GM12878 (cell line): ENCODE data around the gene PROM1. TPM values are rescaled to one million over a fixed set of nuclear protein-coding genes. Genes with fewer than 3 reads are reported as not detected.

Experiments
- ATAC-seq: fragments of 200-7000 bp; cut with Tn5 transposase; 3 replicates; pipeline ENCODE4 v1.9.1; 2020; ENCODE audit warnings: mild to moderate bottlenecking, moderate library complexity
- BruUV-seq: library from RNA; stranded (reverse); fragments of 400-500 nt; replicated peaks from 2 replicates; lab custom pipeline; 2021; lab: Mats Ljungman, UMichigan
- CTCF ChIA-PET: fragments of 300-600 bp; sonication (Branson Sonifier 250); formaldehyde crosslinking; extraction: SDS; loops from one replicate; lab custom pipeline; 2021; ENCODE audit warnings: inconsistent platforms; lab: Yijun Ruan, JAX
- POLR2A ChIA-PET: fragments of 350-600 bp; formaldehyde crosslinking; extraction: SDS; loops from one replicate; lab custom pipeline; 2021; ENCODE audit warnings: inconsistent platforms; lab: Charles Lee
- RAD21 ChIA-PET: fragments of 300-600 bp; sonication (Branson Sonifier 250); formaldehyde crosslinking; loops from one replicate; lab custom pipeline; 2023; ENCODE audit warnings: antibody characterized with exemption; ENCODE audit not compliant: unreplicated experiment; lab: Charles Lee
- SMC1A ChIA-PET: fragments of 300-600 bp; sonication (Branson Sonifier 250); formaldehyde crosslinking; loops from one replicate; lab custom pipeline; 2023; ENCODE audit not compliant: unreplicated experiment, uncharacterized antibody; lab: Charles Lee
- DNase-seq: peaks from one replicate; pipeline ENCODE4 v3.0.0-alpha.2; 2011; ENCODE audit warnings: low read depth, low spot score
- FAIRE-seq: peaks from 3 replicates; lab custom pipeline; 2011; peaks lifted over from hg19 to GRCh38; lab: Jason Lieb, UNC
- H2AFZ ChIP-seq: 2 replicates; pipeline ENCODE4 v1.6.0; 2011; ENCODE audit warnings: low read depth, low read length, control low read depth; ENCODE audit not compliant: control insufficient read depth
- H3K27ac ChIP-seq: 2 replicates; pipeline ENCODE4 v1.5.1; 2011; ENCODE audit warnings: control low read depth; ENCODE audit not compliant: control insufficient read depth, insufficient read depth
- H3K27me3 ChIP-seq, 2 experiments: replicated peaks in 1 of 2; 2 replicates each; pipeline versions ENCODE4 v1.6.0 to v1.6.1; 2011; ENCODE audit warnings: low read length in 1 of 2; ENCODE audit not compliant: control insufficient read depth in 2 of 2, insufficient read depth in 2 of 2
- H3K36me3 ChIP-seq, 2 experiments: 2 replicates each; pipeline ENCODE4 v1.5.1; 2011; ENCODE audit warnings: low read length in 1 of 2; ENCODE audit not compliant: control insufficient read depth in 2 of 2, insufficient read depth in 2 of 2
- H3K4me1 ChIP-seq: 2 replicates; pipeline ENCODE4 v1.6.1; 2011; ENCODE audit warnings: mild to moderate bottlenecking, low read length, moderate library complexity, mixed read lengths; ENCODE audit not compliant: control insufficient read depth, insufficient read depth
- H3K4me2 ChIP-seq: 2 replicates; pipeline ENCODE4 v1.6.0; 2011; ENCODE audit warnings: control low read depth; ENCODE audit not compliant: control insufficient read depth, insufficient read depth
- H3K4me3 ChIP-seq: fragments of 200-600 bp; sonication (generic); 2 replicates; pipeline ENCODE4 v1.5.1; 2016
- H3K79me2 ChIP-seq: 2 replicates; pipeline ENCODE4 v1.6.0; 2011; ENCODE audit warnings: low read length; ENCODE audit not compliant: control insufficient read depth, insufficient read depth
- H3K9ac ChIP-seq: 2 replicates; pipeline ENCODE4 v1.8.0; 2011; ENCODE audit warnings: low read length, control low read depth, mixed read lengths; ENCODE audit not compliant: control insufficient read depth, insufficient read depth
- H3K9me3 ChIP-seq: replicated peaks from 3 replicates; pipeline ENCODE4 v1.5.1; 2011; ENCODE audit warnings: mild to moderate bottlenecking, low read length; ENCODE audit not compliant: control insufficient read depth, insufficient read depth
- H4K20me1 ChIP-seq: 2 replicates; pipeline ENCODE4 v1.6.0; 2011; ENCODE audit not compliant: control insufficient read depth, insufficient read depth
- CBX3 ChIP-seq: fragments of 200-600 bp; sonication (generic); IDR thresholded peaks from 2 replicates; pipeline ENCODE4 v1.6.1; 2016; ENCODE audit warnings: low read depth, borderline replicate concordance
- EP300 ChIP-seq, 2 experiments: fragments of 150-350 bp in 1 of 2; IDR thresholded peaks; 2 replicates each; pipeline ENCODE4 v1.6.1; 2011 to 2012; ENCODE audit warnings: low read depth in 2 of 2, low read length in 2 of 2, borderline replicate concordance in 1 of 2, improper control_type of control experiment in 1 of 2, inconsistent platforms in 1 of 2; ENCODE audit not compliant: control insufficient read depth in 1 of 2
- ESRRA ChIP-seq: IDR thresholded peaks from 2 replicates; pipeline ENCODE4 v1.6.1; 2012; ENCODE audit warnings: mild to moderate bottlenecking, low read length, improper control_type of control experiment
- HDGF ChIP-seq: fragments of 450-650 bp; IDR thresholded peaks from 2 replicates; pipeline ENCODE4 v1.6.1; 2016; ENCODE audit warnings: antibody characterized with exemption
- IRF3 ChIP-seq: fragments of 450-650 bp; IDR thresholded peaks from 2 replicates; pipeline ENCODE4 v1.6.1; 2014; ENCODE audit warnings: mild to moderate bottlenecking
- MAX ChIP-seq: IDR thresholded peaks from 2 replicates; pipeline ENCODE4 v1.6.1; 2012; ENCODE audit warnings: low read depth, low read length, improper control_type of control experiment
- MTA2 ChIP-seq: fragments of 450-650 bp; IDR thresholded peaks from 2 replicates; pipeline ENCODE4 v1.6.1; 2016; ENCODE audit warnings: low read depth, mild to moderate bottlenecking, moderate library complexity
- PAX5 ChIP-seq: IDR thresholded peaks from 2 replicates; pipeline ENCODE4 v1.6.1; 2011; ENCODE audit warnings: low read depth, low read length, borderline replicate concordance
- POU2F2 ChIP-seq: IDR thresholded peaks from 3 replicates; pipeline ENCODE4 v1.6.1; 2011; ENCODE audit warnings: low read depth, mild to moderate bottlenecking, low read length, borderline replicate concordance
- RB1 ChIP-seq: fragments of 450-650 bp; formaldehyde crosslinking; IDR thresholded peaks from 2 replicates; pipeline ENCODE4 v1.6.1; 2017; ENCODE audit warnings: mild to moderate bottlenecking, borderline replicate concordance
- RFX5 ChIP-seq: IDR thresholded peaks from 2 replicates; pipeline ENCODE4 v1.6.1; 2011; ENCODE audit warnings: low read depth, low read length, improper control_type of control experiment
- SMAD5 ChIP-seq: IDR thresholded peaks from 2 replicates; pipeline ENCODE4 v1.6.1; 2016; ENCODE audit warnings: antibody characterized with exemption, low read depth
- SRF ChIP-seq, 2 experiments: IDR thresholded peaks; 2 replicates each; pipeline ENCODE4 v1.6.1; 2011; ENCODE audit warnings: low read depth in 2 of 2, low read length in 2 of 2, mild to moderate bottlenecking in 1 of 2, moderate library complexity in 1 of 2
- WGBS: methylation state at CpG from one replicate; pipeline ENCODE4 v1.1.6; 2016; ENCODE audit warnings: low lambda C conversion rate; ENCODE audit not compliant: insufficient replicate concordance, insufficient coverage; ENCODE audit errors: missing lambda C conversion rate; 5-methylcytosine and 5-hydroxymethylcytosine counted together
- in situ Hi-C: fragments of 300-500 bp; cut with MboI; formaldehyde crosslinking; loops from 9 replicates; pipeline ENCODE4 v1.14.3; 2018; ENCODE audit warnings: mixed read lengths
- intact Hi-C: fragments of 100-400 bp; cut with micrococcal nuclease; formaldehyde crosslinking; loops from one replicate; pipeline ENCODE4 v1.14.2; 2022; ENCODE audit not compliant: unreplicated experiment
- polyA plus RNA-seq, 11 experiments: library from polyadenylated mRNA; depleted of rRNA in 4 of 11; unstranded in 6 of 11; stranded (reverse) in 5 of 11; fragments of >200 nt; fragmentation: Nextera tagmentation in 4 of 11; fragmentation: Illumina TruSeq in 1 of 11; extraction: Ambion mirVana in 4 of 11; extraction: Trizol in 1 of 11; gene quantifications; 1 replicate in 1 of 11; 2 replicates in 10 of 11; pipeline versions ENCODE4 v1.2.1 to v1.2.3, GENCODE V29; 2011 to 2016; ENCODE audit warnings: inconsistent platforms in 2 of 11, missing spikeins in 2 of 11, low read depth in 1 of 11
- total RNA-seq, 4 experiments: library from RNA; depleted of rRNA in 3 of 4; stranded (reverse); fragments of >200 nt in 3 of 4; fragmentation: Illumina TruSeq in 1 of 4; extraction: Trizol in 1 of 4; gene quantifications; 2 replicates each; pipeline versions ENCODE4 v1.2.1 to v1.2.3, GENCODE V29; 2013 to 2021
- TF ChIP-seq, protein P1 (sequence below): fragments of 450-650 bp; formaldehyde crosslinking; IDR thresholded peaks from 2 replicates; pipeline ENCODE4 v1.5.0; 2022; ENCODE audit warnings: mild to moderate bottlenecking, missing genetic modification characterization

Gene PROM1
- total and polyA plus RNA-seq, 10 of the 15 experiments (the other 5 are each of a cell fraction or from before 2014, with no cell fraction given): 0.08 to 0.31 (median 0.18) TPM; not detected in 7

DNA sequence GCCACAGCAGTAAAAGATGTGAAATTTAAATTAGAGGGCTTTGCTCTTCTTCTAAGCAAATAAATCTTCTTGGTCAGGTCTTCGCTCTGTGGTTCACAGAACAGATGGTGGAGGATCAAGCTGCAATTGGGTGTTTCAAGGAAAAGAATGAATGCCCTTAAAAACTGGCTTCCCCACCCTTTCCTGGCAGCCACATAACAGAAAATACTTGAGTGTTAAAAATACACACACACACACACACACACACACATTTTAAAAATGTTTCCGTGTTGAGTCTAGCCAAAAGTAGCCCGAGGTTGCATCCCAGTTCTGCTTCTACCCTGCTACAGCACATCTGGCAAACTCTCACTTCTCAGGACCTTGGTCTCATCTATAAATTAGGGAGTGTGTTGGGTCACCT, 64.2 kb downstream of the PROM1 start:
- H3K27ac ChIP-seq: no peak overlapping the region
- ChIA-PET POLR2A (no interaction called here), CTCF (interaction anchor here (0.8 to 2.5 kb wide), 4 partner anchors 10 to 186 kb away, joined by 3 to 8 read pairs (median 4); no protein-coding TSS in a partner anchor), RAD21 (interaction anchor here (0.6 to 1.2 kb wide), 4 partner anchors 9 to 245 kb away, joined by 3 to 4 read pairs (median 3); no protein-coding TSS in a partner anchor), SMC1A (interaction anchor here (0.7 to 2.6 kb wide), 5 partner anchors 8 to 244 kb away, joined by 3 to 9 read pairs (median 4); no protein-coding TSS in a partner anchor)
- in situ Hi-C loops: no loop called here
- intact Hi-C loops: no loop called here
- ATAC-seq (no peak), FAIRE-seq (no peak), DNase-seq (no peak)
- no peaks in the 10 kb centered on the region for H3K79me2 ChIP-seq
- H3K36me3 ChIP-seq: no peaks in the 10 kb centered on the region
- H3K4me1 ChIP-seq: no peaks in the 10 kb centered on the region
- H3K4me2 ChIP-seq: no peak overlapping the region
- no peaks in the 10 kb centered on the region for H4K20me1 ChIP-seq
- H3K9me3 ChIP-seq: no peaks in the 10 kb centered on the region
- TF ChIP-seq HDGF (no peak), EP300 (IDR thresholded peaks at IDR 0.05; ENCODE audit: borderline replicate concordance in 1 of 2, control insufficient read depth in 1 of 2, low read depth in 2 of 2, low read length in 2 of 2) (no peak), CBX3 (no peak), ESRRA (no peak), PAX5 (no peak), RB1 (no peak), SRF (IDR thresholded peaks at IDR 0.05; ENCODE audit: low read depth in 2 of 2, low read length in 2 of 2) (no peak), IRF3 (no peak), MTA2 (no peak), POU2F2 (no peak), MAX (no peak), SMAD5 (no peak), RFX5 (no peak)
- TF ChIP-seq, protein P1, sequence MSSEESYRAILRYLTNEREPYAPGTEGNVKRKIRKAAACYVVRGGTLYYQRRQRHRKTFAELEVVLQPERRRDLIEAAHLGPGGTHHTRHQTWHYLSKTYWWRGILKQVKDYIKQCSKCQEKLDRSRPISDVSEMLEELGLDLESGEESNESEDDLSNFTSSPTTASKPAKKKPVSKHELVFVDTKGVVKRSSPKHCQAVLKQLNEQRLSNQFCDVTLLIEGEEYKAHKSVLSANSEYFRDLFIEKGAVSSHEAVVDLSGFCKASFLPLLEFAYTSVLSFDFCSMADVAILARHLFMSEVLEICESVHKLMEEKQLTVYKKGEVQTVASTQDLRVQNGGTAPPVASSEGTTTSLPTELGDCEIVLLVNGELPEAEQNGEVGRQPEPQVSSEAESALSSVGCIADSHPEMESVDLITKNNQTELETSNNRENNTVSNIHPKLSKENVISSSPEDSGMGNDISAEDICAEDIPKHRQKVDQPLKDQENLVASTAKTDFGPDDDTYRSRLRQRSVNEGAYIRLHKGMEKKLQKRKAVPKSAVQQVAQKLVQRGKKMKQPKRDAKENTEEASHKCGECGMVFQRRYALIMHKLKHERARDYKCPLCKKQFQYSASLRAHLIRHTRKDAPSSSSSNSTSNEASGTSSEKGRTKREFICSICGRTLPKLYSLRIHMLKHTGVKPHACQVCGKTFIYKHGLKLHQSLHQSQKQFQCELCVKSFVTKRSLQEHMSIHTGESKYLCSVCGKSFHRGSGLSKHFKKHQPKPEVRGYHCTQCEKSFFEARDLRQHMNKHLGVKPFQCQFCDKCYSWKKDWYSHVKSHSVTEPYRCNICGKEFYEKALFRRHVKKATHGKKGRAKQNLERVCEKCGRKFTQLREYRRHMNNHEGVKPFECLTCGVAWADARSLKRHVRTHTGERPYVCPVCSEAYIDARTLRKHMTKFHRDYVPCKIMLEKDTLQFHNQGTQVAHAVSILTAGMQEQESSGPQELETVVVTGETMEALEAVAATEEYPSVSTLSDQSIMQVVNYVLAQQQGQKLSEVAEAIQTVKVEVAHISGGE (CRISPR knock-in tag): no peak
- H3K27me3 ChIP-seq: no peaks in the 10 kb centered on the region; a peak in 1 of 4 replicates
- 29% methylated on average over 3 of the region's 3 CpGs for WGBS
- no peak overlapping the region for H2AFZ ChIP-seq
- no peak overlapping the region for H3K4me3 ChIP-seq
- BruUV-seq: no TSS peak
- no peak overlapping the region for H3K9ac ChIP-seq
